Loucy (cell line): Measurements from ENCODE around the gene CSN3.

Experiments
- EZH2phosphoT487 ChIP-seq: fragments of 200-600 bp; IDR thresholded peaks from 2 replicates; pipeline ENCODE4 v1.6.1; 2018; ENCODE audit warnings: antibody characterized with exemption, mild to moderate bottlenecking, moderate library complexity, borderline replicate concordance
- TF ChIP-seq, protein P1 (sequence below): fragments of 200-600 bp; sonication (generic); conservative IDR thresholded peaks from 2 replicates; pipeline ENCODE4 v1.5.1; 2014; ENCODE audit warnings: mild to moderate bottlenecking, antibody characterized with exemption, low read length

DNA sequence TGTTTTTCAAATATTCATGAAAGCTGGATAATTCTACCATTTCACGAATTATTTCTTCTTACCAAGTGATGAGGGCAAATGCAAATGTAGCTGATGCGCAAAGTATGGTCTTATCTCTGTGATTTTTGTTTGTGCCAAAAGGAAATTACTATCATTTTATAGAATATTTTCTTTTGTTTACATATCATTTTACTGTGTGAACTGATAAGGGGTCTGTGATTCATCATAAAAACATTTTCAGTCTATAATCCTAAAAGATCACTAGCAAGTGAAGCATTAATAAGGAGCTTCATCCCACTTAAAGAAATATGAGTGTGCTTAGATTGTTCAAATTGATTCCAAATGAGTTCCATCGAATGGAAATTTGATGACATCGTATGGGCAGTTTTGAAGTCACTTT, 694 bp downstream of the CSN3 start:
- TF ChIP-seq, protein P1, sequence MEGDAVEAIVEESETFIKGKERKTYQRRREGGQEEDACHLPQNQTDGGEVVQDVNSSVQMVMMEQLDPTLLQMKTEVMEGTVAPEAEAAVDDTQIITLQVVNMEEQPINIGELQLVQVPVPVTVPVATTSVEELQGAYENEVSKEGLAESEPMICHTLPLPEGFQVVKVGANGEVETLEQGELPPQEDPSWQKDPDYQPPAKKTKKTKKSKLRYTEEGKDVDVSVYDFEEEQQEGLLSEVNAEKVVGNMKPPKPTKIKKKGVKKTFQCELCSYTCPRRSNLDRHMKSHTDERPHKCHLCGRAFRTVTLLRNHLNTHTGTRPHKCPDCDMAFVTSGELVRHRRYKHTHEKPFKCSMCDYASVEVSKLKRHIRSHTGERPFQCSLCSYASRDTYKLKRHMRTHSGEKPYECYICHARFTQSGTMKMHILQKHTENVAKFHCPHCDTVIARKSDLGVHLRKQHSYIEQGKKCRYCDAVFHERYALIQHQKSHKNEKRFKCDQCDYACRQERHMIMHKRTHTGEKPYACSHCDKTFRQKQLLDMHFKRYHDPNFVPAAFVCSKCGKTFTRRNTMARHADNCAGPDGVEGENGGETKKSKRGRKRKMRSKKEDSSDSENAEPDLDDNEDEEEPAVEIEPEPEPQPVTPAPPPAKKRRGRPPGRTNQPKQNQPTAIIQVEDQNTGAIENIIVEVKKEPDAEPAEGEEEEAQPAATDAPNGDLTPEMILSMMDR, result no peak
- no peak for TF ChIP-seq EZH2phosphoT487
